ENCODE results near the gene DCBLD1. TPM values are rescaled to one million over a fixed set of nuclear protein-coding genes. Genes with fewer than 3 reads are reported as not detected.
A peak's percentile ranks its signal among the peaks of the same experiment; 100 is the strongest.
"Not testable (repeated sequence)": the region's sequence is repeated elsewhere in the genome, so short reads cannot be mapped to it uniquely, and the experiment has no call there.

Gene DCBLD1
- total and polyA plus RNA-seq, 2 of the 13 experiments (the other 11 are each of a cell fraction or from before 2014, with no cell fraction given), result 23.2 to 41.5 TPM

GRCh38 chr6:117467876-117468275 lies 14.6 kb upstream of the DCBLD1 start:
- WGBS (ENCODE audit: low lambda C conversion rate), result 35% methylated on average over 4 of the region's 4 CpGs
- peaks cover 1 to 31% of the 10 kb centered on the region in 2 experiments; a peak in 3 of 5 replicates for H3K27me3 ChIP-seq (ENCODE audit: control insufficient read depth in 1 of 2, insufficient read depth in 2 of 2, low read length in 2 of 2)
- H3K4me2 ChIP-seq (ENCODE audit: low read depth, low read length), result no peak overlapping the region
- no peak overlapping the region for H2AFZ ChIP-seq (ENCODE audit: low read length)
- no peak for ATAC-seq
- no peak for FAIRE-seq
- no peak for TF ChIP-seq ZNF572 (CRISPR knock-in tag; IDR thresholded peaks at IDR 0.05)
- peak in 1 of 2 experiments; percentile 36; a peak in 1 of 4 replicates for TF ChIP-seq MAFK (conservative IDR thresholded peaks at IDR 0.05 in 1 of 2, IDR thresholded peaks at IDR 0.05 in 1 of 2; ENCODE audit: low read length in 2 of 2)
- peak; percentile 82 for TF ChIP-seq ATF7 (IDR thresholded peaks at IDR 0.05)
- no peak for TF ChIP-seq ATF7 (CRISPR knock-in tag; IDR thresholded peaks at IDR 0.05)
- peak; percentile 91 for TF ChIP-seq CREB1 (IDR thresholded peaks at IDR 0.05)
- TF ChIP-seq CREB1 (CRISPR knock-in tag; IDR thresholded peaks at IDR 0.05), result no peak
- intact Hi-C loops (cut with micrococcal nuclease; ENCODE audit: unreplicated experiment), result no loop called here
- no peaks in the 10 kb centered on the region for H4K20me1 ChIP-seq (ENCODE audit: insufficient read depth, low read length)
- H3K36me3 ChIP-seq (replicated peaks in 1 of 2; ENCODE audit: control insufficient read depth in 1 of 2, insufficient read depth in 2 of 2, low read length in 2 of 2), result no peaks in the 10 kb centered on the region
- H3K4me3 ChIP-seq (replicated peaks in 1 of 3; ENCODE audit: insufficient read depth in 1 of 3, low read depth in 2 of 3, low read length in 3 of 3), result no peak overlapping the region
- POLR2A ChIA-PET, result no interaction called here
- in situ Hi-C loops (cut with HindIII; ENCODE audit: extremely low pct_ligation_motif_present, low pct_unique_long_range_greater_than_20kb), result no loop called here
- no peaks in the 10 kb centered on the region for H3K79me2 ChIP-seq (ENCODE audit: insufficient read depth, low read length)
- BruUV-seq (replicated peaks), result no TSS peak
- no peak overlapping the region for H3K27ac ChIP-seq (ENCODE audit: extremely low read length, insufficient read depth, low read length)
- CTCF ChIA-PET (ENCODE audit: low intra/inter-chr PET ratio, low total read pairs), result no interaction called here
- H3K9me3 ChIP-seq (ENCODE audit: low read length), result no peaks in the 10 kb centered on the region
- DNase-seq (ENCODE audit: low spot score), result no peak
- H3K4me1 ChIP-seq (ENCODE audit: insufficient read depth, low read length), result no peaks in the 10 kb centered on the region
- H3K9ac ChIP-seq (ENCODE audit: insufficient read depth, low read depth, low read length), result no peak overlapping the region

- CTCF ChIA-PET (ENCODE audit: low intra/inter-chr PET ratio, low total read pairs); in situ Hi-C loops (cut with HindIII; ENCODE audit: extremely low pct_ligation_motif_present, low pct_unique_long_range_greater_than_20kb); H3K27ac ChIP-seq (ENCODE audit: extremely low read length, insufficient read depth, low read length); H3K4me2 ChIP-seq (ENCODE audit: low read depth, low read length); FAIRE-seq; H3K9me3 ChIP-seq (ENCODE audit: low read length); DNase-seq (ENCODE audit: low spot score); ATAC-seq; intact Hi-C loops (cut with micrococcal nuclease; ENCODE audit: unreplicated experiment); H3K4me3 ChIP-seq (replicated peaks in 1 of 3; ENCODE audit: insufficient read depth in 1 of 3, low read depth in 2 of 3, low read length in 3 of 3); H3K9ac ChIP-seq (ENCODE audit: insufficient read depth, low read depth, low read length); H4K20me1 ChIP-seq (ENCODE audit: insufficient read depth, low read length); BruUV-seq (replicated peaks); H3K36me3 ChIP-seq (replicated peaks in 1 of 2; ENCODE audit: control insufficient read depth in 1 of 2, insufficient read depth in 2 of 2, low read length in 2 of 2); H2AFZ ChIP-seq (ENCODE audit: low read length); H3K4me1 ChIP-seq (ENCODE audit: insufficient read depth, low read length); H3K79me2 ChIP-seq (ENCODE audit: insufficient read depth, low read length); POLR2A ChIA-PET: not testable (repeated sequence)
- WGBS (ENCODE audit: low lambda C conversion rate), result 14% methylated on average over 4 of the region's 4 CpGs
- H3K27me3 ChIP-seq (ENCODE audit: control insufficient read depth in 1 of 2, insufficient read depth in 2 of 2, low read length in 2 of 2), result peaks cover 1 to 31% of the 10 kb centered on the region in 2 experiments; a peak in 3 of 5 replicates
Measured at GRCh38 chr6:117468527-117468926, 13.9 kb upstream of the DCBLD1 start.
